HG03432 (cell line): Measurements from ENCODE around the gene DISP2.

Source experiments
- ATAC-seq: cut with Tn5 transposase; IDR thresholded peaks from one replicate; pipeline ENCODE4 v1.9.1; 2021; ENCODE audit warnings: mild to moderate bottlenecking, moderate library complexity; ENCODE audit not compliant: unreplicated experiment

DISP2 gene

DNA sequence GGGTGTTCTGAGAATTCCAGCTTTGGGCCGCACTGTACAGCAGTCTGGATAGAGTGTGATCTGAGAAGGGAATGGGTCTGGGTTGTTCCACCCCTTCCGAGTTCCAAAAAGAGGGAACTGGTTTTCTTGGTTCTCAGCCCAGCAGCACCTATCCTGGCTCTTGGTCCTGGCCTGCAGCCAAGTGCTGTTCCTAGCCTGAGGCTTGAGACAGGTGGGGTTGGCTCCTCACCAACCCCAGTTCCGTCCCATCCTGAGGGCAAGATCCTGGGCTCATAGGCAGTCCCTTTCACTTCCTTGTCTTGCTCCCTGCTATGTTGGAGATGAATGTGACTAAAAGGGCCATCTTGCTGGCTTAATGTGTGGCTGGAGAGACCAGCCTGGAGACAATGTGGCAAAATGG lies 62.8 kb downstream of the DISP2 start:
- no peak for ATAC-seq

DNA sequence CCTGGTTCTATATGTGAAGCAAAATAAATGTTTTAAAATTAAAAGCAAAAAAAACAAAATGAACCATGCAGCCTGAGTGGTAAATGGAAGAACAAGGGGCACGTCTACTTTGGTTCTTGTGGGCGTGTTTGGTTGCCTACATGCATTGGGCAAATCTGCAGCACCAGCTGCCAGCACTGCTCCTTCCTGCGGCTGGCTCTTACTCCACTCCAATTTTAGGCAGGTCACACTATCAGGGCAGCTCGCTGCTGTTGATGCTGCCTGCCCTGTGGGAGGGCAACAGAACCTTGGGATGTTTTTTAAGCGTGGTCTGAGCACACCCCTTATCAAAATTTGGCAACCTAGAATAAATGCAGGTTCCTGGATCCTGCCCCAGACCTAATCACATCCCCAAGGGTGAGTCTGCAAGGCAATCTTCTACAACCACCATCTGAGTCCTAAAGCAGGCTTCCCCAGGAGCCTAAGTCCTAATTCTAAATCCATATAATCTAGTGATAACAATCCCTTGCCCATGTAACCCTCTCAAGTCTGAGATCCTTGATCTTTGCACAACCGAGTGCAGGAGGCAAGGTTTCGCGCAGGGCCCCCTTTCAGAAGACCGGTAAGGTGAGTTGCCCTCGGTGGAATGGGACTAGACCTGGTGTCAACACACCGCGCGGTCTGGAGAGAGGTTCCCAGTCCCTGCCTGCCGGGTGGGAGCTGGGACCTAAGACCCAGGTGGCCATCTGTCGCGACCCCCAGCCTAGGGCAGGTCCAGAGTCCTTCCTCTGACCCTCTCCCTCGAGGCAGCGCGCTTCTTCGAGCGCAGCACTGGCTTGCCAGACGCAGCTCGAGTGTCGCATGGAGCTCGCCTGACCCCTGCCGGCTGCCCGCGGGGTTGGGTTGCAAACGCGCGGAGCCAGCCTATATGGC lies 63.5 kb downstream of the DISP2 start:
- peak; percentile 82 for ATAC-seq

DNA sequence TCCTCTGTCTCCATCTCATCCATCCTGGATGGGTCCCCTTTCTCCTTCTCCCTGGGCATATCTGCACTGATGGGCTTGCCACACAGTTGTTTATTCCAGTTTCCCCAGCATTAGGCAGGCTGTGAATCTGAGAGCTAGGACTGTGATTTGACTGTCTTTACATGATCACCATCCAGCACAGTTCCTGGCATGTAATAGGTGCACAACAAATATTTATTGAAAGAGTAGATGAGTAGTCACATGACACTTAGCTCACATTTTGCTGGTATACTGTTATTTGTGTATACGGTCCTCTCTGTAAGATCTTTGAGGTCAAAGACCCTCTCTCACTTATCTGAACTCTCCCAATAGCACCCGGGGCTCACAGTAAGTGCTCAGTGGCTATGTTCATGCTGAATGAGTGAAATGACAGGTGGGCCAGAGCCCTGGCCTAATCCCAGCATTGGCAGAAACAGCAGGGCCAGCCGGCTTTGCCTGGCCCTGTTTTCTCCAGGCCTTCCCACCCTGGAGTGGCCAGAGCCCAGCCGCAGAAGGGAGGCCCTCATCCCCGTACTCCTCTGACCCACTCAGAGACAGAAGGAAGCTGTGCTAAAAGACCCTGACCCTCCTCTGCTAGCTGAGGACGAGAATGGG lies 66.6 kb downstream of the DISP2 start:
- ATAC-seq: no peak

DNA sequence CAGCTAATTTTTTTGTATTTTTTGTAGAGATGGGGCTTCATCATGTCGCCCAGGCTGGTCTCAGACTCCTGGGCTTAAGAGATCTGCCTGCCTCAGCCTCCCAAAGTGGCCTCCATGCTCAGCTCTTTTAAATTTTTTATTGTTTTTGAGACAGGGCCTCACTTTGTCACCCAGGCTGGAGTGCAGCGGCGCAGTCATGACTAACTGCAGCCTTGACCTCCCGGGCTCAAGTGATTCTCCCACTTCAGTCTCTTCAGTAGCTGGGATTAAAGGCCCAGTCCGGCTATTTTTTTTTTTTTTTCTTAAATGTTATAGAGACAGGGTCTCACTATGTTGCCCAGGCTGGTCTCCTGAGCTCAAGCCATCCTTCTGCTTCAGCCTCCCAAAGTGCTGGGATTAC lies 67.7 kb downstream of the DISP2 start:
- ATAC-seq: no peak

DNA sequence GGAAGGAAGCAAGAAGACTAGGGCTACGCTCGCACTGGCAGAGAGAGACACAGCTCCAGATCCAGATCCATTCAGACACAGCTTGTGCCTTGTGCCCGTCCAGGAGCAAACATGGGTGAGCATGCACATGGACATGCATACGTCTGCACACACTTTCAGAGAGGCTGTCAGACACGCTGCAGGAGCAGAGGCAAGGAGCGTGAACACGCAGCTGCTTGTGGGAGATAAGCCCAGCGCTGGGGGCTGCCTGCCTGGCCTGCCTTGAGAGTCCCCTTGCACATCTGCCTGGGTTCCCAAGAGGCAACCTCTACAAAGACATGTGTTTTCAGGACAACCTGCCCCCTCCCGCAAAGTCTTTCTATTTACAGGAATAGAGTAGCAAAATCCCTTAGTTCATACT lies 69.2 kb downstream of the DISP2 start:
- no peak for ATAC-seq

DNA sequence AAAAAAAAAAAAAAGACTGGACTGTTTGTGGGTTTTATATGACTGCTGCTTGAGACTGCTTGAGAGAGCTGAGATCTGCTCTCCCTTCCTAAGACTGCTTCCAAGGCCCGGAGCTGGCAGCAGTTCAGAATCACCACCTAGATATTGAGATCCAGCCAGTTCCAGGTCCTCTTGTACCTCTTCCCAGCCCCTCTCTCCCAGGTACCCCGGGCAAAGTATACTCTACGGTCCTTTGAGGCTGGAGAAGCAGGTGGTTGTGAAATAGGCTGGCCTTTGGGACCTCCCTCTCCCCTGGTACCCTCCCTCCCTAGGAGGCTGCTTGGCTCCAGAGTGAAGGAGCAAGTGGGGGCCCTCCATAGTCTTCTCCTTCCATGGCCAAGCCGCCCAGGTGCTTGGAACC lies 70.2 kb downstream of the DISP2 start:
- no peak for ATAC-seq
